GM19452 (cell line): ENCODE measurements around the gene TLE1.
A peak's percentile ranks its signal among the peaks of the same experiment; 100 is the strongest.
"Not testable (repeated sequence)": the region's sequence is repeated elsewhere in the genome, so short reads cannot be mapped to it uniquely, and the experiment has no call there.

ENCODE experiments used
- ATAC-seq: cut with Tn5 transposase; IDR thresholded peaks from one replicate; pipeline ENCODE4 v1.9.1; 2021; ENCODE audit not compliant: unreplicated experiment

The TLE1 gene

DNA sequence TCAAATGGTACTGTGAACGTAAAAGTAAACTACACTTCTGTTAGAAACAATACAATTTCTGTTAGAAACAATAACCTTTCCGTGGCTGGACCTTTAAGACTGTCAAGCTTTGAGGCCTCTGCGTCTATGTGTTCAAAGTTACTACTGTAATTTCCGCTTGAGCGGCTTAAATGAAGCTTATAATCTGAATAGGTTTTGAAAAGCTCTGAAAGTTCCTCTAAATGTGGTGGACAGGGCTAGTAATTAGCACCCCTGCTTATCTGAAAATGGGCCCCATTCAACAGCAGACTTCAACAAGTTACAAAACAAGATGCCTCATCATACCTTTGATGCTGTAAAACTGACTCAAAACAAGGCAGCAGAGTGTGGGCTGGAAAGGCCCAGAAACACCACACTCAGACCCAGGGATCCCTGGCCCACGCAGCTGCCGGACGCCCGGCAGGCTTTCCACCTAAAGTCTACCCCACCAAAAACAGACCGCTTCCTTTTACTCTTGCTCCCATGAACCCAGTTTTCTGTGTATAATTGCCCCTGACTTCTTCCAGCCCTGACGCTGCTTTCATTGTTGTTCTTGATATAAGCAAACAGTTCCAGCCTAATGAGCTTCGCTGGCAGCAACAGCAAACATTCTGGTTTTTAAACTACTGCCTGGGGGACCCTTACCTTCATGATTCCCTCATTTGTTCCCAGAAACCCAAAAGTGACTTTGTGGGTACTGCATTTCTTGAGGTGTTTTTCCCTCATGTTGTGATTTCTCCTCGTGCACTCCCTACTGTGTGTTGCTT, 66.7 kb downstream of the TLE1 start:
- no peak for ATAC-seq

DNA sequence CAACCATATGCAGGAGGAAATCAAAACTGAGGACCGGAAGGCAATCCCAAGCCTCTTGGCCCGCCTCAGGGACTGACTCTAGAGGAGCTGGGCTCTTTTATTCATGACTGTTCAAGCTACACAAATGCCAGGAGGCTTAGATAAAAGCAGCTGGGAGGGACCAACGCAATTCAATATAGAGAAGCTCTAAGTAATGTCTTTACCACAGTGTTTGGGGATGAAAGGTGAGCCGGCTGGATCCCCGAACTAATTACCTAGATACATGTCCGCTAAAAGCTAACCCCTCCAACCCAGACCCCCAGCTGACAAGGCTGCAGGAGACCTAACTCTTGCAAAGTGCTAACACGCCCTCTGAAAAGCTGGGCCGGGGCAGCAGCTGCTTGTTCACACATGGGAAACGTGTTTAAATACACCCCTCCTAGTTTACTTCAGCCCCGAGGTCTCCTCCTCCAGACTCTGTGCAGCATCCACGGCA, 67.5 kb downstream of the TLE1 start:
- no peak for ATAC-seq

DNA sequence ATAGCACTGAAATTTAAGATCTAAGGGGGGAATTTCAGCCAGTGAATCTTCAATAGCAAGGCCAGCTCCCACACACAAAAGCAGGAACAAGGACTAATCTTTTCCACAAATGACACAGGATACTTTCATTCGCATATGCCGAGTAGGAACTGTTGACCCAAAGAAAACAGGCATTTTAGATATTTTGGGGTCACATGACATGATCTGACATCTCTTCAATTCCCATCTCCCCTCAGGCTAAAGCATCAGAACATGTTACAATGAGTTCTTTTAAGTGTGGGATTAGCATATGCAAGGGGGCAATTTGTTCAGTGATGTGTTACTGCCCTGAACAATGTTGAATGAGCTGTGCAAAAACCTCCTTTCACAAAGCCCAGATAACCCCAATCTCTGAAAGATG, 68.2 kb downstream of the TLE1 start:
- ATAC-seq = no peak

DNA sequence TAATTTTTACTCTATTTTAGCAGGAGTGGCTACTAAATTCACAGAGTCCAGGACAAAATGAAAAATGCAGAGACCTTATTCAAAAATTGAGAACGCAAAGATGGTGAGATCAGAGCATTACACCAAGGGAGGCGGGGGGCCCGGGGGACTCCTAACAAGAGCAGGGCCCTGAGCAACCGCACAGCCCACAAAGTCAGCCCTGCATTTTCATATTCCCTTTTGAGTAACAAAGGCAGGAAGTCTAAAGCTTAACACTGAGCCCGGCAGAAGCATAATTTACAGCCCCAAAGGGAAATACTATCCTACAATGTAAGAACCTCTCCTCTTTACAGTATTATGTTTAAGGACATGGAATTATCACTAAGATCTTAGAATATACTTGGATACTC, 69.4 kb downstream of the TLE1 start:
- ATAC-seq = peak; percentile 59

DNA sequence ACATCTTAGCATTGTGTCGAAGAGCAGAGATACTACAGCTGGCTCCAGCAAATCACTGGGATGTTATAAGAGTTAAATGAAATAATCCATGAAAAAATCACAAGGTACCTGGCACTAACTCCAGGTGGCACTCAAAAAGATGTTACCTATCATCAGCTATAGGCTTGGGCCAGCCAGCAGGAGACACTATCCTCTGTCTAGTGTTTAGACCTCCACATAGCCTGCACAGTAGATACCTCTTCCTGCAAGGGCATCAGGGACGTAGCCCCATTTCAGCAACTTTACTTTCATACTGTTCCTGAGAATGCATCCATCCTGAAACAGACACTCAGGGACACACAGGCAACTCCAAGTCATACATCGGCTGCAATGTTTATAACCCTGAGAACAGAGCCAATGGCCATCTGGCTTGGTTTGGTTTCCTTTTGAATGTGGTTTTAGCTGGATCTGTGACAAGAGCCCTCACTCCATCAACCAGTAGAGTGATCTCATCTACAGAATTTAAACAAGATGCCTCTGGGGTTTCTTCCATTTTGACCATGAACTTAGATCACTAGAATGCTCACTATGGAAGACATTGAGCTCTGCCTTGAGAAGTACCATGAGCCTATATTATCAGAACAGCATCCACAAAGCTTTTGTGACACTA, 69.9 kb downstream of the TLE1 start:
- ATAC-seq = peak; percentile 71

DNA sequence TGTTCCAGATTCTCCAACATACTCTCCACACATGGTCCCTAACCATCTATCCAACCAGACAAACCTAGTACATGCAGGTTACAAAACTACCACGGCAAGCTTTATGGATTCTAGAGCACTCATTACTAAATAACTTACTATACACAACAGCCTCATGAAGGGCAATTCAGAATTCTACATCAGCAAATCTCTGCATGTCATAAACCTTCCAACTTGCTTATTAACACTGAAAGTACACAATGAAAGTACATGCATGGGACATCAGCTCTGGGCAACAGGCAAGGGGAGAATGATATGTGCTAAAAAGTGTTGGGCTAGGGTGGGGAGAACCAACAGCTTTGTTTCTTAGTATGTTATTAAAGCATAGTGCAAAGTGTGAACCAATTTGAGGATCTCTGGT, 70.4 kb downstream of the TLE1 start:
- no peak for ATAC-seq

DNA sequence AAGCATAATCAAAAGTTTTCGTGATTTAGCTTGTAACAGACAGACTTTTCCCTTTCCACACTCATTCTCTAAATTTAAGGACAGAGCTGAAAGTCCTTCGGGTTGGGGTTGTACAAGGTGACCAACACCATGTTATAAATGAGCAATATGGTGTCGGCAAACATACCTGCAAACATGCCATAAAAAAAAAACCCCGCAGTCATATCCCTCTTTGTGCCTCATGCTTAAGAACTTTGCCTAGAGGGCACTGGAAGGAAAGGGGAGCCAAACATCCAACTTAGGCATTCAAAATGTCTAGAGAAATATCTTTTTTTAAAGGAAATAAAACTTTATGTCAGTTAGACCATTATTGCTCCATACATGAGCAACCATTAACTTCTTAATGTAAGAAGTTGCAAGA, 73.2 kb downstream of the TLE1 start:
- no peak for ATAC-seq

DNA sequence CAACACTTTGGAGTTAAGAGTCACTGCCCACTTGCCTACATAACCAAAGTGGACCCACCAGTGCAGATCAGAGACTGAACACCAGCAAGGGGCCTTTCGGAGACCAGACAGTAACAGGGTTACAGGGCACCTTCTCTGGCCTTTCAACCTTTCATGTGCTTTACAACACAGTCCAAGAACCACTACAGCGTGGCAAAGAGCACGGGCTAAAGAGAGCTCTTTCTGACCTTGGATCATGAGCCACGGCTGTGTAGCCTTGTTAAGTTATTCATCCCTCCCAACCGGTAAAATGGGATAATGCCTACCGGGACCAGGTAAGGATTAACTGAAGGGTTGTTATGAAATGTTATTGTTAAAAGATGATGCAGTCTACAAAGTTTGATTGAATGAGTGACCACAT, 75.0 kb downstream of the TLE1 start:
- no peak for ATAC-seq

DNA sequence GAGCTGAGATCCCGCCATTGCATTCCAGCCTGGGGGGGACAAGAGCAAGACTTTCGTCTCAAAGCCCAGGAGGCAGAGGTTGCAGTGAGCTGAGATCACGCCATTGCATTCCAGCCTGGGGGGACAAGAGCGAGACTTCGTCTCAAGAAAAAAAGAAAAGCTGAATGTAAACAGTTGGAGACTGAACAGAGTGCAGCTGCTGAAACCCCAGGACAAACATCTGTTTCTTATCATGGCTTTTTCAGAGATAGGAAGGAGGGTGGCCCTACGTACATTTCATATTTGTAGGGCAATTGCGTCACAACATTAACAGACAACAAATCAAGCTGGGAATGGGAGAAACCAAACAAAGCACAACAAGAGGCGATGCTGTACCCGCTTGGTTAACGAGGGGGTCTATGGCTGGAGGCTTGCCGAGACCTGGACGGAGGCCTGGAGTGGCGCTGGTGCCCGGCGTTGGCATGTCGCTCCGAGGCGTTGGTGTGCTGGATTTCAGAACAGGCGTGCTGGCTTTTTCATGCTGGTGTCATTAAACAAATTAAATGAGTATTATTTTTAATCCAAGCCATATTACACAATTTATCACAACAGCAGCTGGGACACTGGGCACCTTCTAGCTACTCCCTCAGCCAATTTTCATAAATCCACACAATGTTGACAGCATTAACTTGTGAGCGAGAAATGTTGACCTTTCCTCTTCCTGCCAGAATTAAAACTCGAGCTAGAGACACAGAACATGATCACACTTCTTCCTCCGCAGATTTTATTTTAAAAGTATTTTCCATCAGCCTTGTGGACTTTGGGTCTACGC, 76.1 kb downstream of the TLE1 start:
- ATAC-seq = no peak

DNA sequence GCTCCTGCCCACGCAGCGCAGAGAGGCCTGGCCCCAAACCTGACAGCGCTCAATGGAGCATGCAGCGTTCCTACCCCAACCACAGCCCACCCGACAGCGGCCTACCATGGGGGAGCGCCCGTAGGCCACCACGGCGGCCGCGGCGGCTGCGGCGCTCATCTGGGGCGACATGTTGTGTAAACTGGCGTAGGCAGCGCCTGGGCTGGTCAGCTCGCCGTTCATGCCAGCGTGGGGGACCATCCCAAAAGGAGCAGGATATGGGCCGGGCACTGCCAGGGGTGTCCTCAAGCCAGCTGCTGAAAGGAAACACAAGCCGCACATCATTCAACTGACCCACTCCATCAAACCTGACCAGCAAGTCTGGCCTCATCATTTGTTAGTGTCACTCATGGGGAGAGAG, 77.7 kb downstream of the TLE1 start:
- ATAC-seq = no peak

DNA sequence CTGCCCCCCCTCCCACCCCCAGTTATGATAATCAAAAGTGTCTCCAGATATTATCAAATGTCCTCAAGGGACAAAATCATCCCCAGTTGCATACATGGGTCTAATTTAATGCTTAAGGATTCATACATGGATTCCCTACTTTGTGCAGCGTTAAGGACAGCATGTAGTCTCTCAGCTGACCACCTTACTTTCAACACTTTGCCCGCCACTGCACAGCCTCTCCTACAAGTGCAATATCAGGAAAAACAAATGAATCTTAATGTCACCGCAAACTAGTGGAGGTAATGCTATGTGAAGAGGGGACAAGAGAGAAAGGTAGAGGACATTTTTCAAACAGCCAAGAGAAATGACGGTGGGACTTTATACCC, 78.6 kb downstream of the TLE1 start:
- ATAC-seq = no peak

DNA sequence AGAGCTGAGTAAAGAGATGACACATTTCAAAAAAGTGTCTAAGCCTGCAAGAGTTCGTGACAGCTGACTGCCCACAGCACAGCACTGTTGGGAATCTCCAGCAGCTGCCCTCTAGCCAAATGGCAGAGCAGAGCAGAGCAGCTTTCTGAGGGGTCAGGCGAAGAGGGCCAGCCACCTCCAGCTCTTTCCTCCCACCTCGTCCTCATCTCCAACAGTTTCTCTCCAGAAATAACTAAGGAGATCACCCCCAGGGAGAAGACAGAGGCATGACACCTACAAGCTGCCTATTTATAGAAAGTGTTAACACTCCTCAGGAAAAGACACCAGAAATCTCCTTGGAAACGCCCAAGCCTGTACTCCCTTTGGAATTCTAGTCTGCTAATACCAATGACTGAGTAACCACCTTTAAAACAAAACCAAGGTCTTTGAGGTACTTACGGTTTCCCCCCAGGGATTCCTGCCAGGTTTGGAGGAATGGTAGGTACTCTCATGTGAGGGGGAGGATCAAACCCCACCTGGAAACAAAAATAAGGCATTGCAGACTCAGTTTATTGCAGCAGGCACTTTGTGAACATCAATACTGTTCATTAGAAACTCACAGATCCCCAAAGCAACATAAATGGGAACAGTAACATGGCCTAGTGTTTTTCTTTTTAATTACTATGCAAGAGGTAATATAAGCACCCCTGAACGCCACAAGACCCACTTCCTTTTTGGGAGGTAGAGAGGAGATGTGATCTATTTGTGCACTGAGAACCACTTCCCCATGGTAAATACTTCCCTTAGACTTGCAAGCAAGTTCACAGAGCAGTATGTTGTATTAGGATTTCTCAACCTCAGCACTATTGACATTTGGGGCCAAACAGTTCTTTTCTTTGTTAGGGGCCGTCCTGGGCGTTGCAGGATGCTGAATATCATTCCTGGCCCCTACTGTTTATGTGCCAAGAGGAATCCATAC, 79.3 kb downstream of the TLE1 start:
- no peak for ATAC-seq

DNA sequence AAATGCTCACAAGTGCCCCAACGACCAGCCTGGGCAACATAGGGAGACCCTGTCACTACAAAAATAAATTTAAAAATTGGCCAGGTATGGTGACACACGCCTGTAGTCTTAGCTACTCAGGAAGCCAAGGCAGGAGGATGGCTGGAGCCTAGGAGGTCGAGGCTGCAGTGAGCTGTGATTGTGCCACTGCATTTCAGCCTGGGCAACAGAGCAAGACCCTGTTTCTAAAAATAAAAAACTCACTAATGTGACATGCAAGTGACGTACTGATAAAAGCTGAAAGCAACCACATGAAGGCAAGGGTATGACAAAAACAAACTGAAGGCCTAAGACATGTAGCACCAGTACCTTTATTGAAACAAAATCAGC, 81.1 kb downstream of the TLE1 start:
- no peak for ATAC-seq

DNA sequence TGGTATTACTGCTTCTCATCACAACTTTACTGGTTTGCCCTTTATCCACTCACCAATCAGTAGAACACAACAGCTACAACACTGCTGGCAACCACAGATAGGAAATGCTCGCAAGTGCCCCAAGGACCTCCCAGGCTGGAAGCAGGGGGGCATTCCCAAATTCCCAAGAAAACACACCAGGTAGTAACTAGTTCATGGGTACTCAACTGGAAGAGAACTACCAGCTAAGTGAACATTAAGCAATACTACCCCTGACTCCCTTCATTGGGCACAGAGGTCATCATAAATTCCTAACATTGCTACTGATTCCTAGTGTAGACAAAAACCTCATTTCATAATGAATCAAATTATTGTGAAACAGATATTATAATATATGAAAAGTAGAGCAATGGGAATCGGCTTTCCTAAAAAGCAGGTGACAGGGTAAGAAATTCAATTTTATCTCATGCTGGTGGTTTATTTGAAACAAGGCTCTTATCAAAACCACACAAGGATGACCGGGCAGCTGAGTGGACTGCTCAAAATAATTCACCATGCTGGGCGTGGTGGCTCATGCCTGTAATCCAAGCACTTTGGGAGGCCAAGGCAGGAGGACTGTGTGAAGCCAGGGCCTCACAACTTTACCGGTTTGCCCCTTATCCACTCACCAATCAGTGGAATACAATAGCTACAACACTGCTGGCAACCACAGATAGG, 81.6 kb downstream of the TLE1 start:
- no peak for ATAC-seq

DNA sequence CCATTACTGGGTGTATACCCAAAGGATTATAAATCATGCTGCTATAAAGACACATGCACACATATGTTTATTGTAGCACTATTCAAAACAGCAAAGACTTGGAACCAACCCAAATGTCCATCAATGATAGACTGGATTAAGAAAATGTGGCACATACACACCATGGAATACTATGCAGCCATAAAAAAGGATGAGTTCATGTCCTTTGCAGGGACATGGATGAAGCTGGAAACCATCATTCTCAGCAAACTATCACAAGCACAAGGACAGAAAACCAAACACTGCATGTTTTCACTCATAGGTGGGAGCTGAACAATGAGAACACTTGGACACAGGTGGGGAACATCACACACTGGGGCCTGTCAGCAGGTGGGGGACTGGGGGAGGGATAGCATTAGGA, 83.1 kb downstream of the TLE1 start:
- ATAC-seq = not testable (repeated sequence)

DNA sequence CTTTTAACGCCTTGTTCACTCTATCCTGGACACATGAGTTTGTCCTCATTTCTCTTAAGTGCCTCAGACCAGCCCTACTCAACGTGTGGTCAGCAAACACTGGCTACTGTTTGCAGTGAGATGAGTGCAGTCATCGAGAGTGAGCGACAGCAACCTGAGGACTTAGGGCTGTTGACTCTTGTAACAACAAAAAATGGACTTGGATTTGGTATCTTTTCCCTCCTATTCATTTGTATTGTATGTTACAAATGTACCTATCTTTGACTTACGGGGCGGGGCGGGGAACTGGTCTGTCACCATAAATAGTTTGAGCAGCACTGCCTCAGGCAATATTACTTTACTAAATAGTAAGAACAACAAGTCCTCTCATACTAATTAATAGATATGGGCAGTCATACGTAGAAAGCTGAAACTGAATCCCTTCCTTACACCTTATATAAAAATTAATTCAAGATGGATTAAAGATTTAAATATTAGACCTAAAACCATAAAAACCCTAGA, 84.1 kb downstream of the TLE1 start:
- ATAC-seq = no peak

DNA sequence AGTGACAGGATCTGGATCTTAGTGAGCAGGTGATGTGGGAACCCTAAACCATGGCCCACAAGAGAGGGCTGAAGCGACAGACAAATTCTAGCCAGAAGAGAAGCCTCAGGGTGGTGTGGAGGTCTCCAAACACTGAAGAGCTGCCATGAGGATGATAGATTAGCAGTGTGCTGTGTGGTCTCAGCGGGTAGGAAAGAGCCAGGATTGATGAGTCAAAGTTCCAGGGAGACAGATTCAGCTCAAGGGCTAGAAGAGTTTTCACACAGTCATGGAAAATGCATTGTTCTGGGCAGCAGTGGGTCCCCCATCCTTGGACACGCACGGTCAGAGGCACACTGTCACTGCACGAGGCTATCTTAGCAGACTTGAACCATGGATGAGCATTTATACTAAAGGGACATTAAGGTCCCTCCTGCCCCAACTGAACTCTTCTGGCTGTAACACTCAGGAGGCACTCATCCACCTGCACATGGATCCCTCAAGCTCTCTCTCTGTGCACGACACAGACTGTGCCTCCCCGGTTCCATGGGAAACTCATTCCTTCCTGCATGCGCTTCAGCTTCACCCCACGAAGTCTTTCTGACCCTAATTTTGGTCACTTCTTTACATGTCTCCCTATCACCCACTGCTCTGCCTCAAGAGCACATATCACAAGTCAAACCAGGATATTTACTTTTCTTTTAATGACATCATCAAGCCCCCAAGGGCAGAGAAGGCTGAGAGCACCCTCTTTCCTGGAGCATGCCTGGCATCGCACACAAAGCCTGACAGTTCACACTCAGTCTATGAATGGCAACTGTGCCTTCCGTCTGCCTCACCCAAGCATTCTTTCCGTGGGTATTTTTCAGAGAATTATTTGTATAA, 84.8 kb downstream of the TLE1 start:
- ATAC-seq = no peak

DNA sequence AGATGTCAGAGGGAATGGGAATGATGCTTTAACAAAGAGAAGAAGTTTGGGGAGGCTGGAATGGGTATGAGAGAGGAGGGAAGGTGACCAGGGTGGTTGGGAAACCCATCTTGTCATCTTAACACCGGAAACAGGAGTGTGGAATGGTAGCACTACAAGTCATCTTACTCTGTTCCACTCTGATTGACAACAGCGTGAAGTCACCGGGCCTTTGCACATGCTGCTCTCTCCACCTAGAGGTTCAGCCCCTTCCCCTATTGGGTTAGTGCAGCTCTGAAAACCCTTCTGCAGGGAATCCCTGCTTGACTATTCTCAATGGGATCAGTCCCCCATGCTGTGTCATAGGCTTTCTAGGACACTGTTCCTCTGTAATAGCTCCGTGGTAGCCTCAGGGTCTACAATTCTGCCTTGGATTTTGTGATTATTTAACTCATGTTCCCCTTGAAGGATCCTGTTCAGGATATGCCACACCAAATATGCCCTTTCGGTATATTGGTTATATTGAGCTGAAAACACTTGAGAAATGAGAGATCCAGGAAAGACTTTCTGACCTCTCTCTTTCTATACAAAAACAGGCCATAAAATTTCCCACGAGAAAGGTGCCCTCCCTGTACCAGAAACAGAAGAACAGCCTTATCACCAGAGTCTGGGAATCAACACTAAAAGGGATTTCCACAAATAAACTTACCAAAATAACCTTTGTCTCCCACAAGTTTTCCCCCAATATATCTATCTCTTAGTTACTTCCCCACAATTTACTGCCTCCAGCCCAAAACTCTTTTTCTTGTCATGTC, 86.3 kb downstream of the TLE1 start:
- ATAC-seq = no peak
